ENCODE measurements around the gene RAP1GAP.

The RAP1GAP gene

GRCh38 chr1:21669258-21670058 lies at the start of gene RAP1GAP:
RAP1GAP (minus strand) TSS chr1:21669357; CDS start chr1:21620032, 49,325 bp downstream.
- peak; percentile 47 for DNase-seq (ENCODE audit: low spot score)

GRCh38 chr1:21716169-21716568 lies 47.0 kb upstream of the RAP1GAP start:
- no peak for DNase-seq (ENCODE audit: low spot score)

GRCh38 chr1:21707891-21708290 lies 38.7 kb upstream of the RAP1GAP start:
- DNase-seq (ENCODE audit: low spot score): no peak

- DNase-seq (ENCODE audit: low spot score): no peak
These were observed 38.1 kb upstream of the RAP1GAP start for GRCh38 chr1:21707086-21707840.

- peak; percentile 13 for DNase-seq (ENCODE audit: low spot score)
These were observed 37.1 kb upstream of the RAP1GAP start for GRCh38 chr1:21706151-21706835.

- DNase-seq (ENCODE audit: low spot score): no peak
These were observed 36.3 kb upstream of the RAP1GAP start for GRCh38 chr1:21705303-21705980.

- DNase-seq (ENCODE audit: low spot score): no peak
These were observed 35.0 kb upstream of the RAP1GAP start for GRCh38 chr1:21704145-21704544.

- DNase-seq (ENCODE audit: low spot score): peak; percentile 34
These were observed 34.3 kb upstream of the RAP1GAP start for GRCh38 chr1:21703318-21703963.

GRCh38 chr1:21702780-21703179 lies 33.6 kb upstream of the RAP1GAP start:
- DNase-seq (ENCODE audit: low spot score): no peak

- DNase-seq (ENCODE audit: low spot score): no peak
These were observed 32.2 kb upstream of the RAP1GAP start for GRCh38 chr1:21701401-21701800.

- DNase-seq (ENCODE audit: low spot score): no peak
These were observed 30.9 kb upstream of the RAP1GAP start for GRCh38 chr1:21700094-21700493.

- no peak for DNase-seq (ENCODE audit: low spot score)
These were observed 27.8 kb upstream of the RAP1GAP start for GRCh38 chr1:21696931-21697330.

- DNase-seq (ENCODE audit: low spot score): no peak
These were observed 24.6 kb upstream of the RAP1GAP start for GRCh38 chr1:21693732-21694131.

GRCh38 chr1:21691739-21692138 lies 22.6 kb upstream of the RAP1GAP start:
- no peak for DNase-seq (ENCODE audit: low spot score)

- DNase-seq (ENCODE audit: low spot score): no peak
These were observed 20.7 kb upstream of the RAP1GAP start for GRCh38 chr1:21689661-21690372.

GRCh38 chr1:21687081-21687529 lies 17.9 kb upstream of the RAP1GAP start:
- DNase-seq (ENCODE audit: low spot score): no peak

GRCh38 chr1:21685946-21686678 lies 17.0 kb upstream of the RAP1GAP start:
- no peak for DNase-seq (ENCODE audit: low spot score)

GRCh38 chr1:21681426-21681825 lies 12.3 kb upstream of the RAP1GAP start:
- DNase-seq (ENCODE audit: low spot score): no peak

- DNase-seq (ENCODE audit: low spot score): no peak
These were observed 11.8 kb upstream of the RAP1GAP start for GRCh38 chr1:21680918-21681317.

GRCh38 chr1:21680381-21680780 lies 11.2 kb upstream of the RAP1GAP start:
- no peak for DNase-seq (ENCODE audit: low spot score)
